Loucy (cell line): ENCODE measurements around the gene ASMT.
"Not testable (repeated sequence)": the region's sequence is repeated elsewhere in the genome, so short reads cannot be mapped to it uniquely, and the experiment has no call there.

Experiments used
- EZH2phosphoT487 ChIP-seq: fragments of 200-600 bp; IDR thresholded peaks from 2 replicates; pipeline ENCODE4 v1.6.1; 2018; ENCODE audit warnings: antibody characterized with exemption, mild to moderate bottlenecking, moderate library complexity, borderline replicate concordance
- TF ChIP-seq, protein P1 (sequence below): fragments of 200-600 bp; sonication (generic); conservative IDR thresholded peaks from 2 replicates; pipeline ENCODE4 v1.5.1; 2014; ENCODE audit warnings: mild to moderate bottlenecking, antibody characterized with exemption, low read length

GRCh38 chrX:1685444-1685880, 70.6 kb downstream of the ASMT start:
- not testable (repeated sequence) for TF ChIP-seq EZH2phosphoT487
- TF ChIP-seq, protein P1, sequence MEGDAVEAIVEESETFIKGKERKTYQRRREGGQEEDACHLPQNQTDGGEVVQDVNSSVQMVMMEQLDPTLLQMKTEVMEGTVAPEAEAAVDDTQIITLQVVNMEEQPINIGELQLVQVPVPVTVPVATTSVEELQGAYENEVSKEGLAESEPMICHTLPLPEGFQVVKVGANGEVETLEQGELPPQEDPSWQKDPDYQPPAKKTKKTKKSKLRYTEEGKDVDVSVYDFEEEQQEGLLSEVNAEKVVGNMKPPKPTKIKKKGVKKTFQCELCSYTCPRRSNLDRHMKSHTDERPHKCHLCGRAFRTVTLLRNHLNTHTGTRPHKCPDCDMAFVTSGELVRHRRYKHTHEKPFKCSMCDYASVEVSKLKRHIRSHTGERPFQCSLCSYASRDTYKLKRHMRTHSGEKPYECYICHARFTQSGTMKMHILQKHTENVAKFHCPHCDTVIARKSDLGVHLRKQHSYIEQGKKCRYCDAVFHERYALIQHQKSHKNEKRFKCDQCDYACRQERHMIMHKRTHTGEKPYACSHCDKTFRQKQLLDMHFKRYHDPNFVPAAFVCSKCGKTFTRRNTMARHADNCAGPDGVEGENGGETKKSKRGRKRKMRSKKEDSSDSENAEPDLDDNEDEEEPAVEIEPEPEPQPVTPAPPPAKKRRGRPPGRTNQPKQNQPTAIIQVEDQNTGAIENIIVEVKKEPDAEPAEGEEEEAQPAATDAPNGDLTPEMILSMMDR, result not testable (repeated sequence)
